Urinary bladder (tissue), 4 donors: ENCODE measurements around the gene LATS2. TPM values are rescaled to one million over a fixed set of nuclear protein-coding genes. Genes with fewer than 3 reads are reported as not detected.
A peak's percentile ranks its signal among the peaks of the same experiment; 100 is the strongest.

ENCODE experiments used
- DNase-seq: peaks from one replicate; pipeline ENCODE4 v3.0.0-alpha.2; 2015; ENCODE audit errors: extremely low spot score
- H3K27ac ChIP-seq: one replicate; pipeline ENCODE4 v1.5.1; 2013; ENCODE audit warnings: low read depth, mild to moderate bottlenecking, moderate library complexity
- H3K36me3 ChIP-seq: one replicate; pipeline ENCODE4 v1.6.1; 2013; ENCODE audit warnings: mild to moderate bottlenecking, moderate library complexity; ENCODE audit not compliant: insufficient read depth
- H3K4me1 ChIP-seq: one replicate; pipeline ENCODE4 v1.6.1; 2013; ENCODE audit warnings: mild to moderate bottlenecking, moderate library complexity; ENCODE audit not compliant: insufficient read depth
- H3K4me3 ChIP-seq: one replicate; pipeline ENCODE4 v1.5.1; 2013; ENCODE audit warnings: low read depth, low read length
- WGBS: extraction: QIAGEN DNeasy Blood & Tissue Kit; methylation state at CpG from one replicate; pipeline ENCODE4 v1.1.7; 2013; 5-methylcytosine and 5-hydroxymethylcytosine counted together
- polyA plus RNA-seq: library from polyadenylated mRNA; stranded (reverse); fragments of 200-250 nt; gene quantifications from one replicate; pipeline ENCODE4 v1.2.3, GENCODE V29; 2013
- total RNA-seq: library from RNA; depleted of rRNA; stranded (reverse); fragments of >200 nt; gene quantifications from one replicate; pipeline ENCODE4 v1.2.3, GENCODE V29; 2014
- donor health status: healthy with polysubstance abuse.
- donor health status: healthy.

LATS2 gene
- 17.2 TPM for total RNA-seq
- polyA plus RNA-seq = 21.5 TPM

DNA sequence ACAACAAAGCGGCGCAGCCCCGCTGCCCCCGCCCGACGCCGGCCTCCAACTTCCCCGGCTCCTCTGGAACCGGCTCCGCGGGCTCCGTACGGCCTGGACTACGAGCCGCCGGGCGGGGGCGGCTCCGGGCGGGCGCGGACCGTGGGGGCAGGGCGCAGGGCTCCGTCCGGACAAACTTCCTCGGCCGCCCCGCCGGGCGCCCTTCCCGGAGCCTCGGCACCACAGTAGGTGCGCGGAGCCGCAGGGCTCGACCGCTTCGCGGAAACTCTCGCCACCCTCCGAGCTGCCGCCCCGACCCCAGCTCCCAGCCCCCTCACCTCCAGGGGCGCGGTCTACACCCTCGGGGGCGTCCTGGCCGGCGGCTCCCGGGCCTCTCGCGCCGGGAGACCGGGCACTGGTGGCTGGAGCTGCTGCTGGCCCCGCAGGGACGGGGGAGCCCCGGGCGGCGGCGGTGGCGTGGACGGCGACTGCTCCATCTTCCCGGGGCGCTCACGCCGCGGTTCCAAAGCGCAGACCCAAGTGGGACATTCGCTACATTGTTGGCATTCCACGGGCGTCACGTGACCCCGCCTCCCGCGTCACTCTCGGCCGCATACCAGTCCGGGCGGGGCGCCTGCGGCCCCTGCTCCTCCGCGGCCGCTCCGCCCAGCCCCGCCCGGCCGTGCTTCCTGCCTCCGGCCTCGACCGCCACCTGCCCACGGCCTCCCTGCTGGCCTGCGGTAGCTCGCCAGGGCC is at the start of gene LATS2:
Gene LATS2 (minus strand): TSS at position 558 of the 735 bp plus-strand sequence. CDS start 15,560 bp downstream, outside the sequence.
- peak; percentile 74 for DNase-seq
- Histone ChIP-seq H3K27ac (peak within 1 kb of the TSS; percentile 99), H3K4me3 (peak within 1 kb of the TSS; percentile 99), H3K4me1 (peaks cover 2% of the 10 kb centered on the region), H3K36me3 (no peaks in the 10 kb centered on the region)
- WGBS = under 1% methylated on average over 96 of the region's 96 CpGs

DNA sequence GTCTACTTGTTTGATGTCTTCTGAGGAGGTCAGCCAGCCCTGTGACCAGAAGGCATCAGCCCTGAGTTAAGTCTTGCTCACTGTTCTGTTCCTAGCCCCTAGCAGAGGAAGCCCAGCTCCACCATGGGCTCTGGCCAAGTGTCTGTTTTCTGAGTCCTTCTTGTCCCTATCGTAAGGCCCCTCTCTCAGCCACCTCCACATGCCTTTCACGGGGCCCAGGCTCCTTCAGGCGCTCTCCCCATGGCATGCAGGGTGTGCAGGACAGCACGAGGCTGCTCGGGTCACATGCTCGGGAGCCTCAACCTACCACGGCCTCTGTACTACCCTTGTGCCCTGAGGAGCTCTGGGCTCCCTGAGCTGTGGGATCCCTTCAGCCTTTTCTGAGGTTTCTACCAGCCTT is 47.8 kb upstream of the LATS2 start:
- DNase-seq = no peak
- 93% methylated on average over 7 of the region's 7 CpGs for WGBS
- Histone ChIP-seq H3K36me3 (no peaks in the 10 kb centered on the region), H3K27ac (no peak overlapping the region), H3K4me1 (no peaks in the 10 kb centered on the region), H3K4me3 (no peak overlapping the region)

DNA sequence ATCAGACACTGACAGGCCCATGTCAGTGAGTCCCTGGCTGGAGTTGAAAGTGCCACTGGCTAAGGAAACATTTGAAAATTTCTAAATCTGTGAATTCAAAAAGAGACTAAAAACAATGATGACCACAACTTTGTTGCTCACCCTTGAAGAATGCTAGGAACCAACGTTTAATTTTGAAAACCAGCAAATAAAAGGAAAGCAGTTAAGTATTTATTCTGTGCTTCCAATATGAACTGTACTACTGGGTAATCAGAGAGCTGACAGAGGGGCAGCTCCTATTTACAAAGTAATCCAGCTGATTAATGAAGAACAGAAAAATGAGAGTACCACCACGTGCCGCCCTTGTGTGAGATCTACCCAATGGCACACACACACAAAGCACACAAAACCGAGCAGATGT is 44.7 kb upstream of the LATS2 start:
- 70% methylated on average over 4 of the region's 4 CpGs for WGBS
- no peak for DNase-seq
- Histone ChIP-seq H3K4me1 (no peaks in the 10 kb centered on the region), H3K27ac (no peak overlapping the region), H3K36me3 (no peaks in the 10 kb centered on the region), H3K4me3 (no peak overlapping the region)

DNA sequence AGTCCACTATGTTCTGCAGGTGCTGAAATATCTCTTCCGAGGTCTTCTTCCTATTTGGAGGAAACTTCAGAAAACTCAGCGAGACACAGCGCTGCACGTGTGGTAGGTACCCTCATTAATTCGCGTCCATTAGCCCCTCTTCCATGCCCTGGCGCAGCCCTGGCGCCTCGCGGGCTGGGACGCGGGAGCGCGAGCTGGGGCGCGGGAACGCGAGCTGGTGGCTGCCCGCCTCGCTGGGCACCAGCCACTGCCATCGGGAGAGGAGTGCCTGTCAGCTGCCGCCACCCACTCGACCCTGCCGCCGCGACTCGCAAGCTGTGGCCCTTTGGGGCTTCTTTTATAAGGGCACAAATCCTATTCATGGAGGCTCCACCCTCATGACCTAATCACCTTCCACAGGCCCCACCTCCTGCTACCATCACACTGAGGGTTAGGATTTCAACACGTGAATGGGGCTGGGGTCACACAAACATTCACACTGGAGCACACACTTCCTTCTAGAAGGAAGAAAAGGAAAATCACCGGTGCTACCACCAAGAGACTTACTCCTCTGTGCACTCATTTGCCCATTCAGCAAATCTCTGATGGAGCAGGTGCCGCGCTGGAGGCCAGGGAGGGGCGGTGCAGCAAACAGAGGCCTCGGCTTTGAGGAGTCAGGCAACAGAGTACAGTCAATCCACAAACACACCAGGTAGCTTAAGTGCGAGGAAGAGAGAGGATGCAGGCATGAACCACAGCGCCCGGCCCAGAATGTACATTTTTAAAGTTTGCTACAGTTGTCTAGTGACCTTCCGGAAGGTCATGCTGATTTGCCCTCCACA is 43.0 kb upstream of the LATS2 start:
- 96% methylated on average over 37 of the region's 37 CpGs for WGBS
- DNase-seq = no peak
- H3K4me1 ChIP-seq = no peaks in the 10 kb centered on the region
- H3K27ac ChIP-seq = no peak overlapping the region
- H3K4me3 ChIP-seq = no peak overlapping the region
- no peaks in the 10 kb centered on the region for H3K36me3 ChIP-seq

DNA sequence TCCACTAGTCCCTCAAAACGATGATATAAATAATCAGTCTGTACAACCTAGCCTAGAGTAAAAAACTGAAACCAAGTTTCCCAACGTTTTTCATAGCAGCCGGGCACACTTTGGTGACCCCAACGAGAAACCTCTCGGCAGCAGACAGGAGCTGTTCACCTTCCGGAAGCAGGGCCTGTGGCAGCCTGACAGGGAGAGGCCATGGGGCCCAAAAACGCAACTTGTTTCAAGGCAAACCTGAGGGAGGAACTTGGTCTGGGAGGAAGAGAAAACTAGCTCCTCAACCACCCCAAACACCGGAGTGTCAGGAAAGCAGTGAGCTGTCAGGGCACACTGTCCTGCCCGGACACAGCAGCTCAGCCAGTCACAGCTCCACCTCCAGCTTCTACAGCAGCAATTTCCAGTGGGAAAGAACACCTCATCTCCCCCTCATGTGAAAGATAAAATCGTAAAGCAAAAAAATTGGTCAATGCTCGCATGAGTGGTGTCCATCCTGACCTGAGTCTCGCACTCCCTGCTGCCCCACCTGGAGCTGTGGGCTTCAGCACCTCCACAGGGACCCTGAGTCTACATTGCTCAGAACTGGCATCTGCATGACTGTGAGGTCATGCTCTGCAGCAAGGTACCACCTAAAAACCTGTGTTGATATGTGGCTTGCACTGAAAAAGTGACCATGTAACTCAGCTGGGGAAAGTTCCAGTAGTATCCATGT is 40.6 kb upstream of the LATS2 start:
- Histone ChIP-seq H3K36me3 (no peaks in the 10 kb centered on the region), H3K27ac (no peak overlapping the region), H3K4me1 (no peaks in the 10 kb centered on the region), H3K4me3 (no peak overlapping the region)
- 83% methylated on average over 12 of the region's 12 CpGs for WGBS
- DNase-seq = no peak

DNA sequence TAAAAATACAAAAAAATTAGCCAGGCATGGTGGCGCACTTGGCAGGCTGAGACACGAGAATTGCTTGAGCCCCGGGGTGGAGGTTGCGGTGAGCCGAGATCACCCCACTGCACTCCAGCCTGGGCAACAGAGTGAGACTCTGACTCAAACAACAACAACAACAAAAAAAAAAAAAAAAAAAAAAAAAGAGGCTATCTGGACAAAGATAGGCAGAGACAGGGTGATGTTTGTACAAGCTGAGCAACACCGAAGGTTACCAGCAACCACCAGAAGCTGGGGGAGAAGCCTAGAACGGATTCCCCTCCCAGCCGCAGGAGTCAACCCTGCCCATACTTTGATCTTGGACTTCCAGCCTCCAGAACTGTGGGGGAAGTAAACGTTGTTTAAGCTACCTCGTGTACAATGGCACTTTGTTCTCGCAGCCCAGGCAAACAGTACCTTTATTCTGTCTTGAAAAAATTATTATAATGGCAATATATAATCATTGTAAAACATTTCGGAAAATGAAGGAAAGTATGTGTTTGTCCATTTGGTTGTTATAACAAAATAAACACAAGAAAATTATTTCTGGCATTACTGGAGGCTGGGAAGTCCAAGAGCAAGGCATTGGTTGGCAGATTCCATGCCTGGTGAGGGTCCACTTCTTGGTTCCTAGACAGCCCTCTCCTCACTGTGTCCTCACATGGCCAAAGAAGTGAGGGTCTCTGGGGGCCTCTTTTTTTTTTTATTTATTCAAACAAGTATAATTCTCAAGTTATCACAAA is 39.8 kb upstream of the LATS2 start:
- Histone ChIP-seq H3K36me3 (no peaks in the 10 kb centered on the region), H3K4me1 (no peaks in the 10 kb centered on the region), H3K4me3 (no peak overlapping the region), H3K27ac (no peak overlapping the region)
- 85% methylated on average over 12 of the region's 12 CpGs for WGBS
- DNase-seq = no peak

DNA sequence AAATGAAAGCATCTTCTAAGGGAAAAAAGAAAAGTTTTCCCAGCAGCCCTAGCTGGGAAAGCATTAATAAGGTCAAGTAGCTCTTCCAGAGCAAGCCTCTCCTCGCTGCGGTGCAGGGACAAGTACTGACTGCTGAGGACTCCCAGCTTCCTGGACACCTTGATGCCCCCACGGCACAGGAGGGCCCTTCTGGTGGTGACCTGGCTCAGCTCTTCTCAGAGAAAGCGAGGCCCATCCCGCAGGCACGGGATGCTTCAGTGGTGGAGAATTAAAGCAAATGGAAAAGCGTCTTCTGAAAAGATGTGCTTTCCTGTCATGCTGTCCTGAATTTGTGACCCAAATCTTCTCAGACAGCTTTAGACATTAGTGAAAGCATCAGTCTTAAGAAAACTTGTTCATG is 38.8 kb upstream of the LATS2 start:
- Histone ChIP-seq H3K4me1 (no peaks in the 10 kb centered on the region), H3K36me3 (no peaks in the 10 kb centered on the region), H3K27ac (no peak overlapping the region), H3K4me3 (no peak overlapping the region)
- WGBS = 90% methylated on average over 7 of the region's 7 CpGs
- DNase-seq = no peak

DNA sequence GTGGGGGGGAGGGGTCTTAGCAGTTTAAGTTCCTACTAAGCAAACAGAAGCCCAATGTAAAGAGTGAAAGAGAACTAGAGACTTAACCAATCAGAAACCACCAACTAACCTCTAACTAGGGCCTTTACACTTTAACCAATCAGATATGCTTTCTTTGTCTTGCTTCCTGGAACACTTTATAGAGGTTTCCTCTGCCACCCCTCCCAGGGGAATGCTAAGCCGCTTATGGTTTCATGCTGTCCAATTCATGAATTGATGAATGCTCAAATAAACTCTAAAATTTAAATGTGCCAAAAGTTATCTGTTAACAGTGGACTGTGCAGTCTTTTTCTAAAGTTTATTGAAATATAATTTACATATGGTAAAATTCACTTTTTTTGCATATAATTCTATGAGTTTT is 33.9 kb upstream of the LATS2 start:
- Histone ChIP-seq H3K4me1 (no peaks in the 10 kb centered on the region), H3K36me3 (no peaks in the 10 kb centered on the region), H3K4me3 (no peak overlapping the region), H3K27ac (no peak overlapping the region)
- WGBS = 81% methylated on average over 1 of the region's 1 CpG
- no peak for DNase-seq

DNA sequence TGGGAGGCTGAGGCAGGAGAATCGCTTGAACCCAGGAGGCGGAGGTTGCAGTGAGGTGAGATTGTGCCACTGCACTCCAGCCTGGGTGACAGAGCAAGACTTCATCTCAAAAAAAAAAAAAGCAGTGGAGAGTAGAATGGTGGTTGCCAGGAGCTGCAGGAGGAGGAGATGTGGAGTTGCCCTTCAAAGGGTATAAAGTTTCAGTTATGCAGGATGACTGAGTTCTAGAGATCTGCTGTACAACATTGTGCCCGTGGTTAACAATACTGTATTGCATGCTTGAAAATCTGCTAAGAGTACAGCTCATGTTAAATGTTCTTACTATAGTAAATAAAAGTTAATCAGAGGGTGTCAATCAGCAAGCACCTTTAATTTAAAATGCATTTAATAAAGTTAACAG is 28.4 kb upstream of the LATS2 start:
- H3K4me3 ChIP-seq = no peak overlapping the region
- H3K27ac ChIP-seq = no peak overlapping the region
- DNase-seq = no peak
- WGBS = 85% methylated on average over 3 of the region's 3 CpGs
- H3K36me3 ChIP-seq = no peaks in the 10 kb centered on the region
- H3K4me1 ChIP-seq = no peaks in the 10 kb centered on the region

DNA sequence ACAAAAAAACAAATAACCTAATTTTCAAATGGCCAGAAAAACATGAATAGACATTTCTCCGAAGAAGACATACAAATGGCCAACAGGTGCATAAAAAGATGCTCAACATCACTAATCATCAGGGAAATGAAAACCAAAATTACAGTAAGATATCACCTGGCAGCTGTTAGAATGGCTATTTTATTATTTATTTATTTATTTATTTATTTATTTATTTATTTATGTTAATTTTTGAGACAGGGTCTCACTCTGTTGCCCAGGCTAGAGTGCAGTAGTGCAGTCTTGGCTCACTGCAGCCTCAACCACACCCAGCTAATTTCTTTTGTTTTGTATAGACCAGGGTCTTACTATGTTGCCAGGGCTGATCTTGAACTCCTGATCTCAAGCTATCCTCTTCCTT is 27.1 kb upstream of the LATS2 start:
- Histone ChIP-seq H3K36me3 (no peaks in the 10 kb centered on the region), H3K4me1 (no peaks in the 10 kb centered on the region), H3K27ac (no peak overlapping the region), H3K4me3 (no peak overlapping the region)
- no peak for DNase-seq
- 95% methylated on average over 1 of the region's 1 CpG for WGBS

DNA sequence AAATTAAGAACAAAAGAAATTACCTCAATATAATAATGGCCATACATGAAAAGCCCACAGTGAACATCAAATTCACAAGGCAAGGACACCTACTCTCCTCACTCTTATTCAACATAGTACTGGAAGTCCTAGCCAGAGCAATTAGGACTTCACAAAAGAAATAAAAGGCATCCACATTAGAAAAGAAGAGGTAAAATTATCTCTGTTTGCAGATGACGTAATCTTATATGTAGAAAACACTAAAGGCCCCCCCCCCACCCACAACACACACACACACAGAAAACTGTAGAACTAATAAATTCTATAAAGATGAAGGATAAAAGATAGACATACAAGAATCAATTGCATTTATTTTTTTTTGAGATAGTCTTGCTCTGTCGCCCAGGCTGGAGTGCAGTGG is 25.5 kb upstream of the LATS2 start:
- no peaks in the 10 kb centered on the region for H3K36me3 ChIP-seq
- no peak overlapping the region for H3K27ac ChIP-seq
- no peak overlapping the region for H3K4me3 ChIP-seq
- WGBS = 92% methylated on average over 2 of the region's 2 CpGs
- no peaks in the 10 kb centered on the region for H3K4me1 ChIP-seq
- no peak for DNase-seq

DNA sequence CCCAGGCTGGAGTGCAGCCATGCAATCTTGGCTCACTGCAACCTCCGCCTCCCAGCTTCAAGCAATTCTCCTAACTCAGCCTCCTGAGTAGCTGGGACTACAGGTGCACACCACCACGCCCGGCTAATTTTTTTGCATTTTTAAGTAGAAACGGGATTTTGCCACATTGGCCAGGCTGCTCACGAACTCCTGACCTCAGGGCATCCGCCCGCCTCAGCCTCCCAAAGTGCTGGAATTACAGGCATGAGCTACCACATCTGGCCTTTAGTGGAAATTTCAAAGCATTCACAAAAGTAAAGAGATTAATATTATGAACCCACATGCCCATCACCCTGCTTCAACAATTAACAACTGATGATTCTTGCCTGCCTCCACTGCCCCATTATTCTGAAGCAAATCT is 20.5 kb upstream of the LATS2 start:
- 92% methylated on average over 7 of the region's 7 CpGs for WGBS
- no peak for DNase-seq
- H3K4me3 ChIP-seq = no peak overlapping the region
- no peak overlapping the region for H3K27ac ChIP-seq
- H3K36me3 ChIP-seq = no peaks in the 10 kb centered on the region
- H3K4me1 ChIP-seq = peaks cover 1% of the 10 kb centered on the region

DNA sequence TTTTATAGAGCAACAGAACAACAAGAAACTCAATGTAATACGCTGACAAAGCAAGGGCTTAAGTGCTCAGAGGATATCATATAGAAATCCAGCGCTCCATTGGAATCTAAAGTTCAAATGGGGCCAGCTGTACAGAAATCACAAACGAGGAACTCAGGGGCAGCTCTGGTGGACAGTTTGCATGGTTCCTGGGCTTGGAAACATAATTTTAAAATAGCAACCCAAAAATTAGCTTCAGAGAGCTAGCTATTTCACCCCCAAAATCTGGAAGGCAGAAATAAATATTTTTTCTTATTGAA is 19.2 kb upstream of the LATS2 start:
- no peak overlapping the region for H3K4me3 ChIP-seq
- H3K4me1 ChIP-seq = peaks cover 1% of the 10 kb centered on the region
- H3K27ac ChIP-seq = no peak overlapping the region
- no peaks in the 10 kb centered on the region for H3K36me3 ChIP-seq
- 41% methylated on average over 3 of the region's 3 CpGs for WGBS
- DNase-seq = no peak
